Sciatic nerve (tissue), 2 donors: ENCODE results near the gene SLC1A4. TPM values are rescaled to one million over a fixed set of nuclear protein-coding genes. Genes with fewer than 3 reads are reported as not detected.
"Not testable (repeated sequence)": the region's sequence is repeated elsewhere in the genome, so short reads cannot be mapped to it uniquely, and the experiment has no call there.

Source experiments
- ATAC-seq: fragments of 200-7000 bp; cut with Tn5 transposase; one replicate; pipeline ENCODE4 v1.9.1; 2020; ENCODE audit warnings: mild to moderate bottlenecking, moderate library complexity
- DNase-seq: peaks from one replicate; pipeline ENCODE4 v3.0.0-alpha.2; 2020; ENCODE audit warnings: low spot score
- intact Hi-C: fragments of 100-400 bp; cut with DNase I; formaldehyde crosslinking; loops from one replicate; pipeline ENCODE4 v1.14.2; 2022
- total RNA-seq: library from RNA; stranded (reverse); fragmentation: NEBNext Ultra II Directional; extraction: Animal tissue kit (Norgen Biotek cat#: 25700); gene quantifications from one replicate; pipeline ENCODE4 v1.2.1, GENCODE V29; 2021
- donor health status: DM: no; HTN: no; CAD: no.
- donor health status: DM: no; HTN: no; CAD: no.

The SLC1A4 gene
- total RNA-seq, 1 donor from 2014 or later: 14.3 TPM

DNA sequence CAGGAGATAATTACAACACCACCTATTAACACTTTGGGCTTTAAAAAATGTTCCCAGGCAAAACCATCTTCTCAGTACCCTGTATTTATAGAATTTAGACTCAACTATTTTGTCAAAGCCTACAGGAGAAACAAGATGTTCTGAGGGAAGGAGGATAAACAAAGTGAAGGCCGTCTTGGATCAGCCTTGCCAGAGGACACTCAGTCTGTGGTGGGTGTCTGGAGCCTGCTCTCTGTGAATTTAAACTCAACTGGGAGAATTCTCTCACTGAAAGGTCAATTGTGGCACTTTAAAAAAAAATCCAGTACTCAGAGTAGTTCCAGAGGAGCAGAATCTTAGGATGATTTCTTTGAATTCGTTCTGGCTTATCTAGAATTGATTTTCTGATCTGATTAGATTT lies 28.4 kb upstream of the SLC1A4 start:
- ATAC-seq: no peak
- DNase-seq: no peak
- intact Hi-C loops: no loop called here

DNA sequence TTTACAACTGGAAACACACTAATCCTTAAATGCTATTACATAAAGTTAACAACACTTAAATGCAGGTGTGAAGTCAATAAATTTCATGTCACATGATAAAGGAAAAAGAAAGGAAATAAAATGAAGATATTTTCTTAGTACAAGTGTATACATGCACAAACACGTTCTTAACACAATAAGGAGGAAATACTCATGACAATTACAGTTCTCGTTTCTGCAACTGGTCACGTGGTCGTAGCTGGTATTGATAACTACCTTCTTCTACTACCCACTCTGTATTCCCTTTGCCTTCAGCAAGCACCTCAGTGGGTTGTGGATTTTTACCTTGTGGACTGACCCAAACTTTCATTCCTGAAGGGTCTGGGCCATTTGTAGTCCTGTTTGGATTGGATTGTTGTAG lies 26.1 kb upstream of the SLC1A4 start:
- intact Hi-C loops, DNase-seq, ATAC-seq: not testable (repeated sequence)

DNA sequence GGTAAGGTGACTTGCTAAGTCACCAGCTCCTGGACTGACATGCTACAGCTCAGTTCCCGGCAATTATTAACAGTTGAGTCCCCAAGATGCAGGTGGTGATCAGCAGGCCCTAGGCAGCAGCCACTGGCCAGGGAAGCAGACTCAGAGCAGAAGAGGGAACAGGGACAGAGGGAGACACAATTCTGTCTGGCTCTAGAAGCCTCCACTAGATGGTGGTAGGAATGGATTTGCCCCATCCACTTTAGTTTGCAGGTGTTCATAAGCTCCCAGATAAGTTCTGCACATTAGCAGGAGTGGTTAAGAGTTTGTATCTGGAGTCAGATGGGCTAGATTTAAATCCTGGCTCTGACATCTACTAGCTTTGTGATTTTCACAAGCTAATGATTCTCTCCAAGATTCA lies 25.5 kb upstream of the SLC1A4 start:
- DNase-seq (no peak), ATAC-seq (no peak)
- intact Hi-C loops: no loop called here

DNA sequence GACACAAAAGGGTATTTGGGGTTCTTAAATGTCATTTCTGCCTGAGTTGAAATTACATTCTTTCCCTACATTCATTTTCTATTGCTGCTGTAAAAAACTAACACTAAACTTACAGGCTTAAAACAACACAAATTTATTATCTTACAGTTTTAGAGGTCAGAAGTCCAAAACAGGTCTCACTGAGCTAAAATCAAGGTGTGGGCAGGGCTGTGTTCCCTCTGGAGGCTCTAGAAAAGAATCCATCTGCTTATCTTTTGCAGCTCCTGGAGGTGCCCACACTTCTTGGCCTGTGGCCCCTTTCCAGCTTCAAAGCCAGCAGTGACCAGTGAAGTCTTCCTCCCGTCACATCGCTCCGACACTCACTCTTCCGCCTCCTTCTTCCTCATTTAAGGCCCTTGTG lies 23.2 kb upstream of the SLC1A4 start:
- no peak for ATAC-seq
- DNase-seq: no peak
- intact Hi-C loops: no loop called here

DNA sequence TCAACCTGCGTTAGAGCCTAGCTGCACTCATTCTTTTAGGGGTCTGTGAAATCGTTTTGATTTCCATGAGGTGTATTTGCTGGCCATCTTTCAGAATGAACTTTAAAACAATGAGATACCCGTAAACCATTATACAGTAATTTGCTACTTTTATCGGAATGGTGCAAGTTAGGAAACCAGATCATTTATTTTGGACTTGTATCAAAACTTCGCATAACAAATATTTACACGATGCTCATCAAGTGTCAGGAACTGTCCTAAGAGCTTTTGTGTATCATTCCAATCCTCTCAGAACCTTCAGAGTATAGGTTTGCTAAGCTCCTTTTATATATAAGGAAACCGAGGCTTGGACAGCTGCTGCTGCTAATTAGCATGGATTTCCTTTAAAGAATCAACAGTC lies 22.4 kb upstream of the SLC1A4 start:
- ATAC-seq: no peak
- intact Hi-C loops: no loop called here
- no peak for DNase-seq

DNA sequence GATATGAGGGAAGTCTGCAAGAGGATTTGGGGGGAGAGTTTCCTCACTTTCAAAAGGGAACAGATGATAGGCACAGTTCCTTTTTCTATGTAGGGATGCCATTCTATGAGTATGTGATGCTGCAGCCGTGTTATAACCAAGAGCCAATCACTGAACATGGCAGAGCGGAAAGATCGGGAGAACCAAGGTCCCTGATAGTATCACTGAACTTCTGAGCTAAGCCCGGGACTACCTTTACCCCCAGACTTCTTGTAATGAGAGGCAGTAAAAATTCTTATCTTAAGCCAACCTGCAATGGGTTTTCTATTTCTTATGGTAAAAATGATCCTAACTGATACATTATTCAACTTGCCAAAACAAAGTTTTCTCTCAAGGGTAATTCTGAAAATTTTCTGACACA lies 21.6 kb upstream of the SLC1A4 start:
- intact Hi-C loops: no loop called here
- DNase-seq (no peak), ATAC-seq (no peak)

DNA sequence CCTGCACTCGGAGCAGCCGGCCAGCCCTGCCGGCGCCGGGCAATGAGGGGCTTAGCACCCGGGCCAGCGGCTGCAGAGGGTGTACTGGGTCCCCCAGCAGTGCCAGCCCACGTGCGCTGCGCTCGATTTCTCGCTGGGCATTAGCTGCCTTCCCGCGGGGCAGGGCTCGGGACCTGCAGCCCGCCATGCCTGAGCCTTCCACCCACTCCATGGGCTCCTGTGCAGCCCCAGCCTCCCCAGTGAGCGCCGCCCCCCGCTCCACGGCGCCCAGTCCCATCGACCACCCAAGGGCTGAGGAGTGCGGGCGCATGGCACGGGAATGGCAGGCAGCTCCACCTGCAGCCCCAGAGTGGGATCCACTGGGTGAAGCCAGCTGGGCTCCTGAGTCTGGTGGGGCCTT lies 20.1 kb upstream of the SLC1A4 start:
- intact Hi-C loops, ATAC-seq, DNase-seq: not testable (repeated sequence)

DNA sequence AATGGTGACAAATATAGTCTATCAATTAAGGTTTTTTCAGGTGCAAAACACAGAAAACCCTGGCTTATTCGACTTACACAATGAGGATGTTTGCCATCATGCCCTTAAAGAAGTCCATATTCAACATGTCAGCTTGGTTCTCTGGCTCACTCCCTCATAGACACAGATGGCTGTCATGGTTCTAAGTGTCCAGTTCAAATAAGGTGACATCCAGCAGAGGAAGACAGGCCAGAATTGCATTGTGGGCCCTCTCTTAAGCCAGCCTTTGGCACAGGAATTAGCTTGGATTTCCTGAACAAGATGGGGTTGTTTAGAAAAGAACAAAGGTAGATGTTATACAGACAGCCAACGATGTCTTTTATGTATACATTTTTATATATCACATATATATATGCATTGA lies 18.7 kb upstream of the SLC1A4 start:
- intact Hi-C loops: no loop called here
- ATAC-seq (no peak), DNase-seq (no peak)

DNA sequence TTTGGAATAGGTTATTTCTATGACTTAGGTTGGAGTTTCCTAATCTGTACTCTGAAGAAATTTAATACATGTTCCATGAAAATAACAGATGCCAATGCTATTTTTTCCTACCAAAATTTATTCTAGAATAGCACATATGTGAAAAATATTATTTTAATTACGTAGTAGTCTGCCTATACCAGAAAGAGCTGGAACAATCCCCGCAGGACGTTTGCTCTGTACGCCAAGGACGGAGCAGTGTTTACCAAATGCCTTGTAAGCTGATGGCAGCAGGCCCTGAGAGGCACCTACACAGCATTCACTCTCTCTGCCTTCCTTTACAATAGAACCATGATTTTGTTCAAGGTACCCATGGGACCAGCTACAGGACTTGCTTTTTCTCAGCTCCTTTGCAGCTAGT lies 16.8 kb upstream of the SLC1A4 start:
- intact Hi-C loops: no loop called here
- DNase-seq (no peak), ATAC-seq (no peak)

DNA sequence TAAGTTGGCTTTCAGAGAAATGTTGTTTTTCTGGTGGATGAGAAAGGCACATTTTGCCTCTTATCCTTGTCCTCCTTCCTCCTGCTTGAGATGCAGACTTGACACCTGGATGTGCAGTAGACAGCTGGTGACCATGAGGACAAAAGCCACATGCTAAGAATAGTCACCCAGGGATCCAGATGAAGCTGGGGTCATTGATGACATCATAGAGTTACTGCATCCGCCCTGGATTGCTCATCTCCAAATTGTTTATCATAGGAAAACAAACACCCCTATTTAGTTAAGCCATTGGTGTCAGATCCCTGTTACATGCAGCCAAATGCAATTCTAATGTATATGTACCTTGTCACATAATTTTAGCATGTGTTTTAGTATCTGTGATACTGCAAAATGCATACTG lies 16.3 kb upstream of the SLC1A4 start:
- no peak for ATAC-seq

DNA sequence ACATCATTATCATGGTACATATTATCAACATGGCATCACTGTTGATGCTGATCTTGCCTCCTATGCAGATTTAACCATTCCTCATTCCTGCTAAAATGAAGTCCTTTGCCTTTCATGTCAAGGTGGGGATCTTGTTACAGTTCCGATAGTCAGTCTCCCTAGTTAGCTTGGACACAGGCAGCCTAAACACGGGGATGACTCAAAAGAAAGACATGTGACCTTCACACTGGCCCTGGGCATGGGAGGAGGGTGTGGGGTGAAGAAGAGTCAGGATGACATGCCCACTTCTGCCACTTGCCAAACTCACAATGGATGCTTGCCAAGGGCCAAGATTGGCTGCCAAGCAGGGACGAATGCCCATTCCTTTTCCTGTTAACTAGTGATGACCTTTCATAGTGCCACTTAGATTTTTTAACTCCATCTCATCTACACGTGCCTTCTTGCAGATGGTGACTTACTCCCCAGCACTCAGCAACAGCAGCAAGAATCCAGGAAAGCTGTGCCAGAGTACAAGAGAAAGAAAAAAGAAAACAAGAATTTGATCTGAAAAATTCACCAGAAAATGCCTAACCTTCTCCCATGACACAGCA lies 13.9 kb upstream of the SLC1A4 start:
- DNase-seq (no peak), ATAC-seq (peak; percentile 42)
- intact Hi-C loops: no loop called here

More for the DNA sequence above, 16.3 kb upstream of the SLC1A4 start:
- DNase-seq: no peak
- intact Hi-C loops: no loop called here

DNA sequence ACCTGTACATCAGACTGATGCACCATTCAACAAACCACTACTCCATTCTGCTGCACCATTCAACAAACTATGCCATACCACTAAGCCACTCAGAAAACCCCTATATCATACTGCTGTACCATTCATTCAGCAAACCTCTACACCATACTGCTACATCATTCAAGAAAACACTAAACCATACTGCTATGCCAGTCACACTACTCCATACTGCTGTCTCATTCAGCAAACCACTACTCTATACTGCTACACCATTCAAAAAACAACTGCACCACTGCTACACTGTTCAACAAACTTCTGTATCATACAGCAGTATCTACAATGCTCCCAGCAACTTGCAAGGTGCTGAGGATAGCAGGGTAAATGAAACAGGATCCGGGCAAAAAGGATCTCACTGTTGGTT lies 12.9 kb upstream of the SLC1A4 start:
- DNase-seq: no peak
- no peak for ATAC-seq
- intact Hi-C loops: no loop called here

DNA sequence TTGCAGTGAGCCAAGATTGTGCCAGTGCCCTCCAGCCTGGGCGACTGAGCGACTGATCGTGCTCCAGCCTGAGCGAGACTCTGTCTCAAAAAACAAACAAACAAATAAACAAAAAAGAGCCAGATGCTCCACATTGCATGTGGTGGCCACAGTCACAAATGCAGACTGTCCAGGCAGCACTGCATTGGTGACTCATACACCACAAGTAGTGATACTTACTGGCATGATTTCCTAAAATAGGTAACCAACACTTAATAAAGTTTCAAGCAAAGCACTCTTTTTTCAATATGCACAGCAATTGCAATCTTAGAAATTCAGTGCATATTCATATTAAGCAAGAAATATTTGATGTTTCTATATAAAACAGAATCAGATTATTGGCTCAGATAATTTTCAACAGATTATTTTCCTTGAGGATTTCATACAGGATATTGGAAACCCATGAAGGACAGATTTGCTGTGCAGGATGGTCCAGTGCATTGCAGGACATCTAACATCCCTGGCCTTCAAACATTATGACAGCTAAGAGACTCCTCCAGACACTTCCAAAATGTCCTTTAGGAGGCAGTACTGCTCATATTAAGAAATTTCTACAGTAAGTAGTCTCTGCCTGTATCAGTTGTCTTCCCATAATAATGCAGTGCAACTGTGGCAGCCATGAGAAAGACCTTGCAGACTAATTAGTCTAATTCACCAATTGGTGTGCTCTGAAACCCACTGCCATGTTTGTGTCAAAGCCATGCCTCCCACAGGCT lies 10.5 kb upstream of the SLC1A4 start:
- intact Hi-C loops: no loop called here
- no peak for ATAC-seq
- no peak for DNase-seq

DNA sequence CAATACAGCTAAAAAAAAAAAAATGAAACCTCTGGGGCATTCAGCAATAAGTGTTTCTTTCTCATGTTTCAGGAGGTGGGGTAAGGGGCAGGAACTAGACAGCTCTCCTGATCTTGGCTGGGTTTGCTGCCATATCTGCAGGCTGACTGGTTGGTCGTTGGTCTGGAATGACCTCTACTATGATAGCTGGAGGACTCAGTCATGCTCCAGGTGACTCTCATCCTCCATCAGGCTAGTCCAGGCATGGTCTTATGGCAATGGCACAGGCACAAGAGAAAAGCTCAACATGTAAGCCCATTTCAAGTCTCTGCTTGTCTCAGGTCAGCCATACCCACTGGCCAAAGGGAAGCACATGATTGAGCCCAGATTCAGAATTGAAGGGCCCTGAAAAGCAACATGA lies 9.5 kb upstream of the SLC1A4 start:
- DNase-seq (no peak), ATAC-seq (no peak)
- intact Hi-C loops: no loop called here

DNA sequence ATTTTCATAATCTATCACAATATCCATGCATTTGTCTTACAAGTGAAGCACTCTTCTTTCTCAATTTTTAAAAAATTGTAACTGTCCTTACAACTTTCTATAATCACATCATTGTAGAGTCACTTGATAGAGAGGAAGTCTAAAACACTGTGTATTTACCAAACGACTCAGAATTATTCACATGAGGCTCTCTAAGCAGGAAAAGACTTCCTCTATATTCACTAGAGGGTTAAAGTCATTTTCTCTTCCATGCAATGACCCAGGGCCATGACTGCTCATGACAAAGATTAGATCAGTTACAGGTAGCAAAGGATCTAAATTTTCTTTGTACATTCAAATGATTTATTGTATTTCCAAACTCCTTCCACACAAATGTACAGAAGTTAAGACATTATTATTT lies 9.0 kb upstream of the SLC1A4 start:
- intact Hi-C loops: no loop called here
- no peak for ATAC-seq
- DNase-seq: no peak

DNA sequence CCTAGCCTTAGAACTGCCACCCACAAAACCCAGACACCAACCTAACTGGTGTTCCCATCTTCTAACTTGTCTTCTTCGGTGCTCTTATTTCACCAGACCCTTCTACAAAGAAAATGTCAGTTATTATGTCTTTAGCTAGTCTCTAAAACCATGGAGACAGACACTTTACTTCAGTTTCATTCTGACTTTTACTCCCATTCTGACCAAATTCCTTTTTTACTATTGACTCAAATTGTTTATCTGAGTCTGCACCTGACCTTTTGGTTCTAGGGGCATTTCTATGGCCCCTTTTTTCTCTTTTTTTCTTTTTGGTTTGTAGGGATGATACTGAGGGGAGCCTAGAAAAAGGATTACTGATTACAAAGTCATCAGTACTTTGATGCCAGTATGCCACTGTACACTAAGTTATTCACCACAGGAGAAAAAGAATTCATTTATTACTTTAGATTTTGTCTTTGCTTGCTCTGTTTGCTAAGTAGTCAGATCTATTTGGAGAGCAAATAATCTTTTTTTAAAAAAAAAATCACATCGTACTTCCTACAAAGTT lies 6.8 kb upstream of the SLC1A4 start:
- DNase-seq (no peak), ATAC-seq (no peak)
- intact Hi-C loops: no loop called here

DNA sequence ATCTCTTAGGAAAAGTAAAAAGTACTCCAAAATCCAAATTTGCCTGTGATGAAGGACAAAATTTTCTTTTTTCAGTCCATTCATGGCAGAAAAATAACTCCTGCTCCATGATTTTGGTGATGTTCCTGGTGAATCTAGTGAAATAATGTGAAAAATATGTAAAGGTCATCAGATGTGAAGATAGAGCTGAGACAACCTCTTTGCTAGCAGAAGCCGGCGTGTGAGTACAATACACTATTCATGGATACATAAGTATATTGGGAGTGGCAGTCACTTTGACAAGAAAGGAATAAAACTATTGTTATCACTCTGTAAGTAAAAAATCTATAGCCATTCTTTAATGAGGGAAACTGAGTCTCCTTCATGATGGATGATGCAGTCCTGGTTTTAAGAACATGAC lies 6.3 kb upstream of the SLC1A4 start:
- no peak for DNase-seq
- intact Hi-C loops: no loop called here
- no peak for ATAC-seq

DNA sequence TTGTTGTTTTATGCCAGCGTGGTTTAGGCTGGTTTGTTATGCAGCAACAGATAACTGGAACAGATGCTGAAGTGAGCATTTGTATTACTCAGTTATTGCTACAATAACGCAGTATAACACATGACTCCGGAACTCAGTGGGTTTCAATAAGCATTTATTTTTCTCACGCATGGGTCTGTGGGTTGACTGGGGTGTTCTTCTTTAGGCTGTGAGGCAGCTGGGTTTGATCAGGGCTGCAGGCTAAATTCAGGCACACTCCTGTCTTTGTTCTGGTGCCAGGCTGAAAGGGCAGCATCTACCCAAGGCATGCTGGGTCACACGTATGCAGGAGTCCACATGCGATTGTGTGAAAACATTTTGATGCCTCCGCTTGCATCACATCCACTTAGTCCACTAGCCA lies 3.8 kb upstream of the SLC1A4 start:
- DNase-seq: no peak
- intact Hi-C loops: no loop called here
- ATAC-seq: no peak

DNA sequence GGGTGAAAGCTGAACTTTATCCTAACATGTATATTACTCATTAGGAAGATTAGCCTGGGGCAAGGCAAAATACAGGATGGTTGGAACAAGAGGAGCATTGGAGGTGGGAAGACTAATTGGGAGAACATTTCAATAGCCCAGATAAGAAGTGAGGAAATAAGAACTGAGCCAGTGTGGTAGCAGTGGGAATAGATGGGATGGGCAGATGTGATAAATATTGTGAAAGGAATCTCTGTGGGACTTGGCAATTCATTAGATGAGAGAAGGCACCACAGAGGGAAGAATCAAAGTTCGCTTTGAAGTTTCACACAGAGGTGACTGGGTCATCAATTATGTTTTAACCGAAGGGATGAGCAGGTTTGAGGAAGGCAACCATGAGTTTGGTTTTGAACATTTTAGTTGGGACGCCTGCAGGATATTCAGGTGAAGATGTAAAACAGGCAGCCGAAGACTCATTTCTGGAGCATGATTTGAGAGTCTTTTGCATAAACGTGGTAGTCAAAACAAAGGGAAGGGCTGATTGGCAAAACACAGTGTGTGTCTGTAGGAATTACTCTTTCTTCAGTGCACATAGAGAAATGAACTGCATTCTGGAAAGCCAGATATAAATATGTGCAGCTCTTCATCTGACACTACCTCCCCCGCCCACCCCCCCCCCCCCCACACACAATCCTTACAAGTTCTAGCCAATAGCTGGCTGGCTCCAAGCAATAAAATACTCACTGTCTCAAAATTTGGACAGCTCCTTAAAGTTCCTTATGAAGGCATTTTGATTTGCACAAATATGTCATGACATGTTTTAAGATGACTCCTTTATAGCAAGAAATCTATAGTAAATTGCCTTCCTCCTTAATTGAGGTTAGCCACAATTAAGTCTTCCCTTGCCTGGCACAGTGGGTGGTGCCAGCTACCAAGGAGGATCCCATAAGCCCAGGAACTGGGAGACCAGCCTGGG lies 1.9 kb upstream of the SLC1A4 start:
- no peak for ATAC-seq
- intact Hi-C loops: no loop called here
- DNase-seq: no peak

DNA sequence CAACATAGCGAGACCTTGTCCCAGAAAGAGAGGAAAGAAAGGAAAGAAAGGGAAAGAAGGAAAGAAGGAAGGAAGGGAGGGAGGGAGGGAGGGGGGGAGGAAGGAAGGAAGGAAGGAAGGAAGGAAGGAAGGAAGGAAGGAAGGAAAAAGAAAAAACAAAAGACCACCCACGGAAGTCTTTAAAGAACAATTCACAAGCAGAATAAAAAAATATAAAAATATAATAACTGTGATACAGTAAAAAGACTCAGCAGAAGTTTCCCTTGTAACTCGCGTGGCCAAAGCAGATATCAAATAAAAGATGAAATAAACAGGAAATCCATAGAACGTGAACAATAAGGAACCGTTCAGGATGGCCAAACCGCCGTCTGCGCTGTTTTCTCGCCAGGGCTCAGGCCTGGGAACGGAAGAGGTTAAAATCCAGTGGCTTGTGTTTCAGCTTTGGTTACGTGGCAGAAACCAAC lies 1.2 kb upstream of the SLC1A4 start:
- ATAC-seq (no peak), DNase-seq (no peak)
- intact Hi-C loops: no loop called here
